ENCODE results near the gene MRPS11. TPM values are rescaled to one million over a fixed set of nuclear protein-coding genes. Genes with fewer than 3 reads are reported as not detected.

Gene MRPS11
- total RNA-seq, 4 donors from 2014 or later: 4.4 to 32.8 (median 18.9) TPM

GRCh38 chr15:88526247-88526879, 58.9 kb downstream of the MRPS11 start:
- DNase-seq: no peak
- Histone ChIP-seq H3K9me3 (no peaks in the 10 kb centered on the region), H3K4me3 (no peak overlapping the region), H3K27me3 (no peaks in the 10 kb centered on the region), H3K36me3 (no peaks in the 10 kb centered on the region), H3K27ac (no peak overlapping the region), H3K4me1 (no peaks in the 10 kb centered on the region)
- intact Hi-C loops (cut with DNase I; ENCODE audit: low total_unique reads): no loop called here
- TF ChIP-seq, protein P1, sequence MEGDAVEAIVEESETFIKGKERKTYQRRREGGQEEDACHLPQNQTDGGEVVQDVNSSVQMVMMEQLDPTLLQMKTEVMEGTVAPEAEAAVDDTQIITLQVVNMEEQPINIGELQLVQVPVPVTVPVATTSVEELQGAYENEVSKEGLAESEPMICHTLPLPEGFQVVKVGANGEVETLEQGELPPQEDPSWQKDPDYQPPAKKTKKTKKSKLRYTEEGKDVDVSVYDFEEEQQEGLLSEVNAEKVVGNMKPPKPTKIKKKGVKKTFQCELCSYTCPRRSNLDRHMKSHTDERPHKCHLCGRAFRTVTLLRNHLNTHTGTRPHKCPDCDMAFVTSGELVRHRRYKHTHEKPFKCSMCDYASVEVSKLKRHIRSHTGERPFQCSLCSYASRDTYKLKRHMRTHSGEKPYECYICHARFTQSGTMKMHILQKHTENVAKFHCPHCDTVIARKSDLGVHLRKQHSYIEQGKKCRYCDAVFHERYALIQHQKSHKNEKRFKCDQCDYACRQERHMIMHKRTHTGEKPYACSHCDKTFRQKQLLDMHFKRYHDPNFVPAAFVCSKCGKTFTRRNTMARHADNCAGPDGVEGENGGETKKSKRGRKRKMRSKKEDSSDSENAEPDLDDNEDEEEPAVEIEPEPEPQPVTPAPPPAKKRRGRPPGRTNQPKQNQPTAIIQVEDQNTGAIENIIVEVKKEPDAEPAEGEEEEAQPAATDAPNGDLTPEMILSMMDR (IDR thresholded peaks at IDR 0.05): no peak
- TF ChIP-seq POLR2A (IDR thresholded peaks at IDR 0.05): no peak

DNA sequence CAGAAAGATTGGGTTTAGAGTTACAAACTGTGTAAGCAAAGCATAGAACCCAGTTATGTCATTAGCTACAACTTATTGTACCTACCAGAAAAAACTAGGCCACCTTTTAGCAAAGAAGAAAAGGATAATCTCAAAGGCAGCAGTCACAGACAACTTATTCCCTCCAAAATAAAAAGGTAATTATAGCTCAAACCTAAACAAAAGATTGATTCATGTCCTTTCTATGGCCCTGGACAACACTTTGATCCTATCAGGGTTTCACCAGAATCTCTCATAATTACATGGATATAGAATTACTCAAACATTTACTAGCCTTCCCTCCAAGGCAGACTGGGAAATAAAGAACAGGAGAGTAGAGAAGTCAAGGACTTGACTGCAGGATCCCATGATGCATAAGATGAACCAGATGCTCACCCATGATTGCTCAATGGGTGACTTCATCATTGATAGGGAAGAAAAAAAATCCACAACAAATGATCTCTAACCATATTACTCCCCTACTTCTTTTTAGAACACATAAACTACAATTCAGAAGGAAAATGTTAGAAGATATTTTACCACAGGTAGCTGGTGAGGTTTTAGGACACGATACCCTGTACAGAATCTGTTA, 61.6 kb downstream of the MRPS11 start:
- no peak overlapping the region for H3K4me3 ChIP-seq
- no peaks in the 10 kb centered on the region for H3K9me3 ChIP-seq
- no peak overlapping the region for H3K27ac ChIP-seq
- no peaks in the 10 kb centered on the region for H3K4me1 ChIP-seq
- no peaks in the 10 kb centered on the region for H3K36me3 ChIP-seq
- intact Hi-C loops (cut with DNase I; ENCODE audit: low total_unique reads): no loop called here
- no peak for DNase-seq
- TF ChIP-seq, protein P1 (IDR thresholded peaks at IDR 0.05): no peak
- no peak for TF ChIP-seq POLR2A (IDR thresholded peaks at IDR 0.05)
- H3K27me3 ChIP-seq: no peaks in the 10 kb centered on the region

Other genes starting within 250 kb of the MRPS11 start
- 10 to 100 TPM in 3 of 4 donors, 1 to 10 TPM in 1; 6.9 to 47.0 (median 32.5) TPM for gene NTRK3, start 211.0 kb upstream of the MRPS11 start, total RNA-seq
- 10 to 100 TPM; 16.9 to 24.8 (median 21.5) TPM for gene MRPL46, start 320 bp upstream of the MRPS11 start, total RNA-seq
- 10 to 100 TPM in 2 of 4 donors, 1 to 10 TPM in 2; 4.1 to 20.4 (median 10.7) TPM for gene DET1, start 79.0 kb downstream of the MRPS11 start, total RNA-seq
- gene AEN, start 153.6 kb downstream of the MRPS11 start, total RNA-seq: 10 to 100 TPM in 1 of 4 donors, 1 to 10 TPM in 3; 1.0 to 20.2 (median 6.0) TPM
- 10 to 100 TPM in 3 of 4 donors, 1 to 10 TPM in 1; 3.9 to 35.9 (median 13.2) TPM for gene ISG20, start 171.3 kb downstream of the MRPS11 start, total RNA-seq

All from uterus (tissue), 4 donors.